ENCODE results near the gene PCDHGA7. TPM values are rescaled to one million over a fixed set of nuclear protein-coding genes. Genes with fewer than 3 reads are reported as not detected.
"Not testable (repeated sequence)": the region's sequence is repeated elsewhere in the genome, so short reads cannot be mapped to it uniquely, and the experiment has no call there.

PCDHGA7 gene
- total RNA-seq, 4 donors from 2014 or later = 0.35 to 2.5 (median 0.95) TPM

DNA sequence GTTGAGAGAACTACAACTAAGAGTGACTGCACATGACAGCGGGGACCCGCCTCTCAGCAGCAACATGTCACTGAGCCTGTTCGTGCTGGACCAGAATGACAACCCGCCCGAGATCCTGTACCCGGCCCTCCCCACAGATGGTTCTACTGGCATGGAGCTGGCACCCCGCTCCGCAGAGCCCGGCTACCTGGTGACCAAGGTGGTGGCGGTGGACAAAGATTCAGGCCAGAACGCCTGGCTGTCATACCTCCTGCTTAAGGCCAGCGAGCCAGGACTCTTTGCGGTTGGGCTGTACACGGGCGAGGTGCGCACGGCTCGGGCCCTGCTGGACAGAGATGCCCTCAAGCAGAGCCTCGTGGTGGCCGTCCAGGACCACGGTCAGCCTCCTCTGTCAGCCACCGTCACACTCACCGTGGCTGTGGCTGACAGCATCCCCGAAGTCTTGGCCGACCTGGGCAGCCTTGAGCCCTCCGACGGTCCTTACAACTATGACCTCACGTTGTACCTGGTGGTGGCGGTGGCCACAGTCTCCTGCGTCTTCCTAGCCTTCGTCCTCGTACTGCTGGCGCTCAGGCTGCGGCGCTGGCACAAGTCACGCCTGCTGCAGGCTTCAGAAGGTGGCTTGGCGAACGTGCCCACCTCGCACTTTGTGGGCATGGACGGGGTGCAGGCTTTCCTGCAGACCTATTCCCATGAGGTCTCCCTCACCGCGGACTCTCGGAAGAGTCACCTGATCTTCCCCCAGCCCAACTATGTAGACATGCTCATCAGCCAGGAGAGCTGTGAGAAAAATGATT is 2.1 kb downstream of the PCDHGA7 start:
- Histone ChIP-seq H3K27ac (no peak overlapping the region), H3K9me3 (peaks cover 0 to 63% (median 7%) of the 10 kb centered on the region in 4 donors), H3K4me1 (no peaks in the 10 kb centered on the region), H3K27me3 (no peaks in the 10 kb centered on the region), H3K36me3 (no peaks in the 10 kb centered on the region), H3K4me3 (no peak overlapping the region)
- no peak for DNase-seq
- TF ChIP-seq POLR2A (IDR thresholded peaks at IDR 0.05) = no peak
- TF ChIP-seq, protein P1, sequence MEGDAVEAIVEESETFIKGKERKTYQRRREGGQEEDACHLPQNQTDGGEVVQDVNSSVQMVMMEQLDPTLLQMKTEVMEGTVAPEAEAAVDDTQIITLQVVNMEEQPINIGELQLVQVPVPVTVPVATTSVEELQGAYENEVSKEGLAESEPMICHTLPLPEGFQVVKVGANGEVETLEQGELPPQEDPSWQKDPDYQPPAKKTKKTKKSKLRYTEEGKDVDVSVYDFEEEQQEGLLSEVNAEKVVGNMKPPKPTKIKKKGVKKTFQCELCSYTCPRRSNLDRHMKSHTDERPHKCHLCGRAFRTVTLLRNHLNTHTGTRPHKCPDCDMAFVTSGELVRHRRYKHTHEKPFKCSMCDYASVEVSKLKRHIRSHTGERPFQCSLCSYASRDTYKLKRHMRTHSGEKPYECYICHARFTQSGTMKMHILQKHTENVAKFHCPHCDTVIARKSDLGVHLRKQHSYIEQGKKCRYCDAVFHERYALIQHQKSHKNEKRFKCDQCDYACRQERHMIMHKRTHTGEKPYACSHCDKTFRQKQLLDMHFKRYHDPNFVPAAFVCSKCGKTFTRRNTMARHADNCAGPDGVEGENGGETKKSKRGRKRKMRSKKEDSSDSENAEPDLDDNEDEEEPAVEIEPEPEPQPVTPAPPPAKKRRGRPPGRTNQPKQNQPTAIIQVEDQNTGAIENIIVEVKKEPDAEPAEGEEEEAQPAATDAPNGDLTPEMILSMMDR (IDR thresholded peaks at IDR 0.05) = no peak

DNA sequence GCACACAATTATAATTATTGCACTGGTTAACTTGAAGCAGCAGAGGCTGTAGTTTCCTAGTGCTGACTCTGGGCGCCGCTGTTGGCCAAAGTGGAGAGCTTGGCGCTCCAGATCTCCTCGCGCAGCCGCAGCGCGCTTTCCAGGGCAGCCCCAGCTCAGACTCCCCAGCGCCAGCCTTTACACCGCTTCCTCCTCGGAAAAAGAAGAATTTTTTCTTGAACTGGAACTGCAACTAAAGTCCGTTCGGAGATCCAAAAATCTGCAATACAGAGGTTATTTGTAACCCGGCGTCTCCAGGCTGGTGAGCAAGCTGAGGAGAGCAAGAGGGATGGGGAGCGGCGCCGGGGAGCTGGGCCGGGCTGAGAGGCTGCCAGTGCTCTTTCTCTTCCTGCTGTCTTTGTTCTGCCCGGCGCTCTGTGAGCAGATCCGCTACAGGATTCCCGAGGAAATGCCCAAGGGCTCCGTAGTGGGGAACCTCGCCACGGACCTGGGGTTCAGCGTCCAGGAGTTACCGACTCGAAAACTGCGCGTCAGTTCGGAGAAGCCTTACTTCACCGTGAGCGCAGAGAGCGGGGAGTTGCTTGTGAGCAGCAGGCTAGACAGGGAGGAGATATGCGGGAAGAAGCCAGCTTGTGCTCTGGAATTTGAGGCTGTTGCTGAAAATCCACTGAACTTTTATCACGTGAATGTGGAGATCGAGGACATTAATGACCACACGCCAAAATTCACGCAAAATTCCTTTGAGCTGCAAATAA is 5.2 kb downstream of the PCDHGA7 start, which contains the start of gene PCDHGB4:
Gene PCDHGB4 (plus strand): TSS at position 142 of the 755 bp plus-strand sequence. CDS start 187 bp downstream, at position 329.
- not testable (repeated sequence) for H3K4me1 ChIP-seq, H3K27ac ChIP-seq, H3K4me3 ChIP-seq, H3K27me3 ChIP-seq, H3K36me3 ChIP-seq, DNase-seq
- TF ChIP-seq, protein P1 (IDR thresholded peaks at IDR 0.05) = peak in 3 of 6 experiments; percentile 4 to 17 (median 14)
- H3K9me3 ChIP-seq = peaks cover 0 to 60% (median 10%) of the 10 kb centered on the region in 4 donors

DNA sequence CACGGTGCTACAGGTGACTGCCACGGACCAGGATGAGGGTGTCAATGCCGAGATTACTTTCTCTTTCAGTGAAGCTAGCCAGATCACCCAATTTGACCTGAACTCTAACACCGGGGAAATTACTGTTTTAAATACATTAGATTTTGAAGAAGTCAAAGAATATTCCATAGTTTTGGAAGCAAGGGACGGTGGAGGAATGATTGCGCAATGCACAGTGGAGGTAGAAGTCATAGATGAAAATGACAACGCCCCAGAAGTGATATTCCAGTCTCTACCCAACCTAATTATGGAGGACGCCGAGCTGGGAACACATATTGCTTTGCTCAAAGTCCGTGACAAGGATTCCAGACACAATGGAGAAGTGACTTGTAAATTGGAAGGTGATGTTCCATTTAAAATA is 6.1 kb downstream of the PCDHGA7 start:
- DNase-seq = no peak
- Histone ChIP-seq H3K27me3 (no peaks in the 10 kb centered on the region), H3K4me3 (no peak overlapping the region), H3K4me1 (no peaks in the 10 kb centered on the region), H3K27ac (no peak overlapping the region), H3K36me3 (no peaks in the 10 kb centered on the region), H3K9me3 (peaks cover 0 to 60% (median 13%) of the 10 kb centered on the region in 4 donors)
- TF ChIP-seq, protein P1 (IDR thresholded peaks at IDR 0.05) = no peak
- TF ChIP-seq POLR2A (IDR thresholded peaks at IDR 0.05) = no peak

DNA sequence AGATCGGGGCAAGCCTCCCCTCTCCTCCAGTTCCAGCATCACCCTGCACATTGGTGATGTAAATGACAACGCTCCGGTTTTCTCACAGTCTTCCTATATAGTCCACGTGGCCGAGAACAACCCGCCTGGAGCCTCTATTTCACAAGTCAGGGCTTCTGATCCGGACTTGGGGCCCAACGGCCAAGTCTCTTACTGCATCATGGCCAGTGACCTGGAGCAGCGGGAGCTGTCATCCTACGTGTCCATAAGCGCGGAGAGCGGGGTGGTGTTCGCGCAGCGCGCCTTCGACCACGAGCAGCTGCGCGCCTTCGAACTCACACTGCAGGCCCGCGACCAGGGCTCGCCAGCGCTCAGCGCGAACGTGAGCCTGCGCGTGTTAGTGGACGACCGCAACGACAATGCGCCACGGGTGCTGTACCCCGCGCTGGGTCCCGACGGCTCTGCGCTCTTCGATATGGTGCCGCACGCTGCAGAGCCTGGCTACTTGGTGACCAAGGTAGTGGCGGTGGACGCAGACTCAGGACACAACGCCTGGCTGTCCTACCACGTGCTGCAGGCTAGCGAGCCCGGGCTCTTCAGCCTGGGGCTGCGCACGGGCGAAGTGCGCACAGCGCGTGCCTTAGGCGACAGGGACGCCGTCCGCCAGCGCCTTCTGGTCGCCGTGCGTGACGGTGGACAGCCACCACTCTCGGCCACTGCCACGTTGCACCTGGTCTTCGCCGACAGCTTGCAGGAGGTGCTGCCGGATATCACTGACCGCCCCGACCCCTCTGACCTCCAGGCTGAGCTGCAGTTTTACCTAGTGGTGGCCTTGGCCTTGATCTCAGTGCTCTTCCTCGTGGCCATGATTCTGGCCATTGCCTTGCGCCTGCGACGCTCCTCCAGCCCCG is 6.9 kb downstream of the PCDHGA7 start:
- TF ChIP-seq POLR2A (IDR thresholded peaks at IDR 0.05) = no peak
- TF ChIP-seq, protein P1 (IDR thresholded peaks at IDR 0.05) = no peak
- Histone ChIP-seq H3K36me3 (no peaks in the 10 kb centered on the region), H3K4me3 (no peak overlapping the region), H3K27me3 (no peaks in the 10 kb centered on the region), H3K4me1 (no peaks in the 10 kb centered on the region), H3K9me3 (peaks cover 0 to 62% (median 15%) of the 10 kb centered on the region in 4 donors), H3K27ac (no peak overlapping the region)
- DNase-seq = no peak

Measured in Peyer's patch (tissue), 4 donors.